SK-N-SH (cell line): ENCODE measurements around the gene PRXL2B. TPM values are rescaled to one million over a fixed set of nuclear protein-coding genes. Genes with fewer than 3 reads are reported as not detected.
A peak's percentile ranks its signal among the peaks of the same experiment; 100 is the strongest.

Source experiments
- CTCF ChIA-PET: fragments of 300-600, 350-600 bp; formaldehyde crosslinking; extraction: SDS; loops from one replicate; lab custom pipeline; 2021; lab: Yijun Ruan, JAX
- POLR2A ChIA-PET: fragments of 350-600 bp; sonication (Branson Sonifier 250); formaldehyde crosslinking; extraction: SDS; loops from one replicate; lab custom pipeline; 2020; ENCODE audit warnings: antibody characterized with exemption, inconsistent platforms; lab: Yijun Ruan, JAX
- DNase-seq: peaks from one replicate; pipeline ENCODE4 v3.0.0; 2012
- H2AFZ ChIP-seq: fragments of 200-600 bp; sonication (generic); 2 replicates; pipeline ENCODE4 v1.8.1; 2016; ENCODE audit warnings: antibody characterized with exemption, mild to moderate bottlenecking, low read depth
- H3F3A ChIP-seq: fragments of 200-600 bp; sonication (generic); replicated peaks from 2 replicates; pipeline ENCODE3; 2016; ENCODE audit warnings: antibody characterized with exemption, mild to moderate bottlenecking; ENCODE audit not compliant: insufficient read depth
- H3K27ac ChIP-seq, 2 experiments: fragments of 200-500 bp in 1 of 2; fragments of 200-600 bp in 1 of 2; sonication (Bioruptor generic) in 1 of 2; sonication (generic), shearing (Covaris generic) in 1 of 2; 2 replicates each; pipeline versions ENCODE4 v1.5.1 to v1.6.1; 2014 to 2016; ENCODE audit warnings: low read depth in 2 of 2, inconsistent platforms in 1 of 2, low read length in 1 of 2, mild to moderate bottlenecking in 1 of 2, mixed read lengths in 1 of 2
- H3K27me3 ChIP-seq: fragments of 200-600 bp; sonication (generic), shearing (Covaris generic); 2 replicates; pipeline ENCODE4 v1.6.1; 2016; ENCODE audit warnings: mixed run types; ENCODE audit not compliant: insufficient read depth
- H3K36me3 ChIP-seq, 2 experiments: fragments of 200-500 bp in 1 of 2; fragments of 200-600 bp in 1 of 2; sonication (Bioruptor generic) in 1 of 2; sonication (generic) in 1 of 2; replicated peaks in 1 of 2; 2 replicates each; pipeline versions ENCODE3 to v1.5.1; 2014 to 2016; ENCODE audit warnings: low read length in 1 of 2, mild to moderate bottlenecking in 1 of 2; ENCODE audit not compliant: insufficient read depth in 2 of 2, control insufficient read depth in 1 of 2
- H3K4me1 ChIP-seq, 2 experiments: fragments of 200-500 bp in 1 of 2; fragments of 200-600 bp in 1 of 2; sonication (Bioruptor generic) in 1 of 2; sonication (generic), shearing (Covaris generic) in 1 of 2; 2 replicates each; pipeline versions ENCODE4 v1.5.1 to v1.6.1; 2014 to 2016; ENCODE audit warnings: low read depth in 1 of 2, low read length in 1 of 2, mixed run types in 1 of 2; ENCODE audit not compliant: insufficient read depth in 2 of 2, control insufficient read depth in 1 of 2
- H3K4me2 ChIP-seq: fragments of 200-600 bp; sonication (generic), shearing (Covaris generic); 2 replicates; pipeline ENCODE4 v1.6.1; 2017; ENCODE audit warnings: mixed run types
- H3K4me3 ChIP-seq, 2 experiments: fragments of 200-500 bp in 1 of 2; fragments of 200-600 bp in 1 of 2; sonication (Bioruptor generic) in 1 of 2; sonication (generic), shearing (Covaris generic) in 1 of 2; 2 replicates each; pipeline versions ENCODE4 v1.5.1 to v1.8.1; 2014 to 2016; ENCODE audit warnings: low read depth in 2 of 2, inconsistent platforms in 1 of 2, low read length in 1 of 2, mild to moderate bottlenecking in 1 of 2, mixed read lengths in 1 of 2, moderate library complexity in 1 of 2
- H3K79me2 ChIP-seq: fragments of 200-600 bp; sonication (generic); 2 replicates; pipeline ENCODE4 v1.8.1; 2017; ENCODE audit warnings: mild to moderate bottlenecking; ENCODE audit not compliant: insufficient read depth
- H3K9ac ChIP-seq: fragments of 200-600 bp; sonication (generic); 2 replicates; pipeline ENCODE4 v1.6.1; 2017; ENCODE audit warnings: mixed run types
- H3K9me2 ChIP-seq: fragments of 200-600 bp; sonication (generic); 2 replicates; pipeline ENCODE4 v1.6.1; 2017; ENCODE audit warnings: mixed run types
- H3K9me3 ChIP-seq: fragments of 200-600 bp; sonication (generic); 2 replicates; pipeline ENCODE4 v1.6.1; 2017; ENCODE audit warnings: mixed run types, mild to moderate bottlenecking, moderate library complexity
- H4K20me1 ChIP-seq: fragments of 200-600 bp; sonication (generic); 2 replicates; pipeline ENCODE4 v1.6.1; 2017; ENCODE audit warnings: mild to moderate bottlenecking, mixed run types; ENCODE audit not compliant: insufficient read depth
- ELF1 ChIP-seq: IDR thresholded peaks from 2 replicates; pipeline ENCODE4 v1.4.0; 2012
- EP300 ChIP-seq, 2 experiments: IDR thresholded peaks; 2 replicates each; pipeline versions ENCODE4 v1.4.0 to v1.6.1; 2012; ENCODE audit warnings: borderline replicate concordance in 1 of 2, low read depth in 1 of 2, low read length in 1 of 2
- EZH2phosphoT487 ChIP-seq: fragments of 200-600 bp; sonication (generic); IDR thresholded peaks from 2 replicates; pipeline ENCODE4 v1.6.1; 2017; ENCODE audit warnings: low read depth, mixed run types, mild to moderate bottlenecking, antibody characterized with exemption, moderate library complexity, borderline replicate concordance
- GATA2 ChIP-seq: sonication (generic); formaldehyde crosslinking; IDR thresholded peaks from 2 replicates; pipeline ENCODE4 v1.5.0; 2020; ENCODE audit warnings: mild to moderate bottlenecking, missing genetic modification reagents
- JUND ChIP-seq: IDR thresholded peaks from 2 replicates; pipeline ENCODE4 v1.4.0; 2012
- MXI1 ChIP-seq: IDR thresholded peaks from 2 replicates; pipeline ENCODE4 v1.6.1; 2012; ENCODE audit warnings: mild to moderate bottlenecking, low read depth, low read length, improper control_type of control experiment
- RFX5 ChIP-seq: IDR thresholded peaks from 2 replicates; pipeline ENCODE4 v1.6.1; 2012; ENCODE audit warnings: mild to moderate bottlenecking, improper control_type of control experiment, low read length
- RXRA ChIP-seq: IDR thresholded peaks from 2 replicates; pipeline ENCODE4 v1.4.0; 2012; ENCODE audit warnings: low read depth, mild to moderate bottlenecking, borderline replicate concordance
- SMC3 ChIP-seq: IDR thresholded peaks from 2 replicates; pipeline ENCODE4 v1.6.1; 2012; ENCODE audit warnings: low read depth, low read length, improper control_type of control experiment
- YY1 ChIP-seq: IDR thresholded peaks from 2 replicates; pipeline ENCODE4 v1.4.0; 2012; ENCODE audit warnings: low read depth, mild to moderate bottlenecking
- WGBS: methylation state at CpG from one replicate; pipeline ENCODE4 v1.1.6; 2017; ENCODE audit warnings: low lambda C conversion rate; 5-methylcytosine and 5-hydroxymethylcytosine counted together
- polyA plus RNA-seq, 3 experiments: library from polyadenylated mRNA; depleted of rRNA; stranded (reverse); fragments of >200 nt; gene quantifications; 2 replicates each; pipeline ENCODE4 v1.2.3, GENCODE V29; 2012
- TF ChIP-seq, protein P1 (sequence below): IDR thresholded peaks from 2 replicates; pipeline ENCODE4 v1.4.0; 2012; ENCODE audit warnings: low read depth
- TF ChIP-seq, protein P2 (sequence below): IDR thresholded peaks from 2 replicates; pipeline ENCODE4; 2012
- TF ChIP-seq, protein P3 (sequence below): IDR thresholded peaks from 2 replicates; pipeline ENCODE4 v1.4.0; 2012; ENCODE audit warnings: low read depth, borderline replicate concordance

PRXL2B gene
- polyA plus RNA-seq, 1 of the 3 experiments (the other 2 are of a cell fraction): 33.7 TPM

DNA sequence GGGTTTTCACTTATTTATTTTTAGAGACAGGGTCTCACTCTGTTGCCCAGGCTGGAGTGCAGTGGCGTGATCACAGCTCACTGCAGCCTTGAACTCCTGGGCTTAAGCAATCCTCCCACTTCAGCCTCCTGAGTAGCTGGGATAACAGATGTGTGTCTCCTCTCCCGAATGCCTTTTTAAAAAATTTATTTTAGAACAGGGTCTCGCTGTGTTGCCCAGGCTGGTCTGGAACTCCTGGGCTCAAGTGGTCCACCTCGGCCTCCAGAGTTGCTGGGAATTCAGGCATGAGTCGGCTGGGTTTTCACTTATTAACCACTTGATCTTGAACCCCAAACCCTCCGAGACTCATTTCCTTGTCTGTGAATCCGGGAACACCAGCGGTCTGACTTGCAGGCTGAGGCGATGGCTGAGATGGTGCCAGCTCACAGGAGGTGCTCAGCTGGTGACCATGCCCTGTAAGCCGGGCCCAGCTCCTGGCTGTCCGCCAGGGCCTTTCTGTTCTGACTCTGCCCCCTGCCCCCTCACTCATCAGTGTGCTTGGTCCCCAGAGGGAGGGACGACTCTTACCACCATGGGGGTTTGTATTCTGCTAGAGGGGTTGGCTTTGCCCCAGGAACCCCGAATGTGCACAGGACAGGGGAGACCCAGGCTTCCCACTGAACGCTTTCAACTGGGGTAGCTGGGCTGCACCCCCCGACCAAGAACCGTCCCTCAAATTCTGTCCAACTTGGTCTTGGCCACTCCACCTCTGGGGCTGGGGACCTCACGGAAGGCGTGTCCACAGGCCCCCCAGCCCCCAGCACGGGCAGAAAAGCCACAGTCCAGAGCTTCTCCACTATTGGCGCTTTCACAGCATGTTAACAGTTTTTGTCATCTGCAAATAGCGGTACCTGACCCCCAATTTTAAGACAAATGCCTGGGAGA, 23.7 kb downstream of the PRXL2B start:
- Histone ChIP-seq H3K9me2 (no peaks in the 10 kb centered on the region), H3K27me3 (no peaks in the 10 kb centered on the region), H3K4me1 (peaks cover 0 to 13% of the 10 kb centered on the region in 2 experiments; a peak in 1 of 4 replicates), H3K27ac (no peak overlapping the region; a peak in 1 of 4 replicates), H2AFZ (no peak overlapping the region), H4K20me1 (no peaks in the 10 kb centered on the region), H3K36me3 (no peaks in the 10 kb centered on the region), H3K9ac (no peak overlapping the region), H3K4me2 (no peak overlapping the region), H3K9me3 (no peaks in the 10 kb centered on the region), H3K4me3 (no peak overlapping the region; a peak in 1 of 4 replicates), H3F3A (no peaks in the 10 kb centered on the region), H3K79me2 (no peaks in the 10 kb centered on the region)
- ChIA-PET POLR2A (interaction anchor here (0.6 to 1.2 kb wide), 5 partner anchors 23 to 30 kb away, joined by 3 to 5 read pairs (median 3); partner anchors contain the start of gene PRXL2B), CTCF (interaction anchor here (1.1 to 1.2 kb wide), 2 partner anchors 14 to 177 kb away, joined by 3 to 4 read pairs; no protein-coding TSS in a partner anchor)
- DNase-seq: peak; percentile 73
- WGBS: 41% methylated on average over 9 of the region's 21 CpGs
- TF ChIP-seq EP300 (IDR thresholded peaks at IDR 0.05; ENCODE audit: borderline replicate concordance in 1 of 2, low read depth in 1 of 2, low read length in 1 of 2) (no peak), YY1 (no peak), EZH2phosphoT487 (no peak), SMC3 (no peak), RFX5 (no peak), RXRA (no peak), JUND (no peak), GATA2 (CRISPR knock-in tag) (no peak), ELF1 (no peak)
- TF ChIP-seq, protein P1, sequence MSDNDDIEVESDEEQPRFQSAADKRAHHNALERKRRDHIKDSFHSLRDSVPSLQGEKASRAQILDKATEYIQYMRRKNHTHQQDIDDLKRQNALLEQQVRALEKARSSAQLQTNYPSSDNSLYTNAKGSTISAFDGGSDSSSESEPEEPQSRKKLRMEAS: no peak
- TF ChIP-seq, protein P2, sequence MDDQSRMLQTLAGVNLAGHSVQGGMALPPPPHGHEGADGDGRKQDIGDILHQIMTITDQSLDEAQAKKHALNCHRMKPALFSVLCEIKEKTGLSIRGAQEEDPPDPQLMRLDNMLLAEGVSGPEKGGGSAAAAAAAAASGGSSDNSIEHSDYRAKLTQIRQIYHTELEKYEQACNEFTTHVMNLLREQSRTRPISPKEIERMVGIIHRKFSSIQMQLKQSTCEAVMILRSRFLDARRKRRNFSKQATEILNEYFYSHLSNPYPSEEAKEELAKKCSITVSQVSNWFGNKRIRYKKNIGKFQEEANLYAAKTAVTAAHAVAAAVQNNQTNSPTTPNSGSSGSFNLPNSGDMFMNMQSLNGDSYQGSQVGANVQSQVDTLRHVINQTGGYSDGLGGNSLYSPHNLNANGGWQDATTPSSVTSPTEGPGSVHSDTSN: no peak

DNA sequence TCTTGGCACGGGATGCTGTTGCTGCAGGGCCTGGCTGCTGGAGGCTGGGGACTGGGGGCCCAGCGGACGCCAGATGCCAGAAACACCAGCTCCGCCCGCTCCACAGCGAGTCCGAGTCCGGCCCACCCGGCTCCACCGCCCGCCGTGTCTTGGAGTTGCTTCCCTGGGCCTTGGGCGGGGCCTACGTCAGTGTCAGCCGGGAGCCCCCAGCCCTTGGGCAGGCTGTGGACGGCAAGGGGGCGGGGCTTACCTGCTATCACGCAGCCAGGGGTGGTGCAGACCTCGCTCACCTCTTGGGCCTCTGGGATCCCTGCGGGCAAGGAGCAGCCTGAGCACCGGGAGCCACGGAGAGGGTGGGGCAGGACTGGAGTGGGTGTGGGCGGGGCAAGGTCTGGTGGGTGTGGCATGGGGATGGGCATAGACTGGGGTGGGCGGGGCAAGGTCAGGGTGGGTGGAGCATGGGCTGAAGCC, 24.5 kb downstream of the PRXL2B start:
- no peak overlapping the region for H2AFZ ChIP-seq

More for the DNA sequence above, 24.5 kb downstream of the PRXL2B start:
- ChIA-PET POLR2A (interaction anchor here (1.0 to 1.2 kb wide), 3 partner anchors 23 to 30 kb away, joined by 3 to 5 read pairs (median 4); no protein-coding TSS in a partner anchor), CTCF (interaction anchor here (1.1 to 1.2 kb wide), 2 partner anchors 13 to 176 kb away, joined by 3 to 4 read pairs; no protein-coding TSS in a partner anchor)
- H3K4me3 ChIP-seq: peak overlapping the region in 1 of 2 experiments; percentile 32; a peak in 1 of 4 replicates
- H3K4me2 ChIP-seq: no peak overlapping the region
- H3K27ac ChIP-seq: no peak overlapping the region; a peak in 1 of 4 replicates
- DNase-seq: peak; percentile 93
- TF ChIP-seq, protein P2: no peak
- TF ChIP-seq, protein P3, sequence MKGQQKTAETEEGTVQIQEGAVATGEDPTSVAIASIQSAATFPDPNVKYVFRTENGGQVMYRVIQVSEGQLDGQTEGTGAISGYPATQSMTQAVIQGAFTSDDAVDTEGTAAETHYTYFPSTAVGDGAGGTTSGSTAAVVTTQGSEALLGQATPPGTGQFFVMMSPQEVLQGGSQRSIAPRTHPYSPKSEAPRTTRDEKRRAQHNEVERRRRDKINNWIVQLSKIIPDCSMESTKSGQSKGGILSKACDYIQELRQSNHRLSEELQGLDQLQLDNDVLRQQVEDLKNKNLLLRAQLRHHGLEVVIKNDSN: no peak
- TF ChIP-seq MXI1: 0 out of 2 replicates have a peak, but pooled peaks have one; percentile 15
- no peaks in the 10 kb centered on the region for H4K20me1 ChIP-seq
- H3K27me3 ChIP-seq: no peaks in the 10 kb centered on the region
- H3K9me2 ChIP-seq: no peaks in the 10 kb centered on the region
- WGBS: 0% methylated on average over 1 of the region's 24 CpGs
- H3K9me3 ChIP-seq: no peaks in the 10 kb centered on the region
- H3K9ac ChIP-seq: no peak overlapping the region
- no peaks in the 10 kb centered on the region for H3K36me3 ChIP-seq
- peaks cover 0 to 13% of the 10 kb centered on the region in 2 experiments; a peak in 1 of 4 replicates for H3K4me1 ChIP-seq
- H3F3A ChIP-seq: no peaks in the 10 kb centered on the region
- no peaks in the 10 kb centered on the region for H3K79me2 ChIP-seq
